Measurements from ENCODE around the gene WNT5B.

Gene WNT5B

DNA sequence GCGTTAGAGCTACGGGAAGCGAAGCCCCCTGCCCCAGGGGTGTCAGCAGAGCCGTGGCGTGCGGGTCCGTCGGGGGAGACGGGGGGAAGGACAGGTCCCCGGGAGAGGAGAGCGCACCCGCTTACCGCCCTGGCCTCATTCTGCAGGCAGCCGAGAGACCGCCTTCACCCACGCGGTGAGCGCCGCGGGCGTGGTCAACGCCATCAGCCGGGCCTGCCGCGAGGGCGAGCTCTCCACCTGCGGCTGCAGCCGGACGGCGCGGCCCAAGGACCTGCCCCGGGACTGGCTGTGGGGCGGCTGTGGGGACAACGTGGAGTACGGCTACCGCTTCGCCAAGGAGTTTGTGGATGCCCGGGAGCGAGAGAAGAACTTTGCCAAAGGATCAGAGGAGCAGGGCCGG, 10.5 kb downstream of the WNT5B start:
- no peak overlapping the region for H3K4me3 ChIP-seq (ENCODE audit: low read depth in 1 of 5, low read length in 5 of 5)
- no peaks in the 10 kb centered on the region for H3K27me3 ChIP-seq (ENCODE audit: control insufficient read depth in 5 of 5, insufficient read depth in 4 of 5, low read length in 5 of 5)
- no peak overlapping the region for H3K9ac ChIP-seq (ENCODE audit: low read length in 5 of 5)
- no peaks in the 10 kb centered on the region for H3K9me3 ChIP-seq (ENCODE audit: control insufficient read depth in 5 of 5, low read length in 5 of 5)
- H3K4me1 ChIP-seq (ENCODE audit: control insufficient read depth in 5 of 5, insufficient read depth in 5 of 5, low read length in 5 of 5): peaks cover 0 to 12% (median 12%) of the 10 kb centered on the region in 5 donors
- no peak overlapping the region for H3K27ac ChIP-seq (ENCODE audit: low read depth, low read length)
- H3K36me3 ChIP-seq (ENCODE audit: control insufficient read depth in 5 of 5, insufficient read depth in 5 of 5, low read length in 5 of 5): peaks cover 0 to 8% (median 0%) of the 10 kb centered on the region in 5 donors

DNA sequence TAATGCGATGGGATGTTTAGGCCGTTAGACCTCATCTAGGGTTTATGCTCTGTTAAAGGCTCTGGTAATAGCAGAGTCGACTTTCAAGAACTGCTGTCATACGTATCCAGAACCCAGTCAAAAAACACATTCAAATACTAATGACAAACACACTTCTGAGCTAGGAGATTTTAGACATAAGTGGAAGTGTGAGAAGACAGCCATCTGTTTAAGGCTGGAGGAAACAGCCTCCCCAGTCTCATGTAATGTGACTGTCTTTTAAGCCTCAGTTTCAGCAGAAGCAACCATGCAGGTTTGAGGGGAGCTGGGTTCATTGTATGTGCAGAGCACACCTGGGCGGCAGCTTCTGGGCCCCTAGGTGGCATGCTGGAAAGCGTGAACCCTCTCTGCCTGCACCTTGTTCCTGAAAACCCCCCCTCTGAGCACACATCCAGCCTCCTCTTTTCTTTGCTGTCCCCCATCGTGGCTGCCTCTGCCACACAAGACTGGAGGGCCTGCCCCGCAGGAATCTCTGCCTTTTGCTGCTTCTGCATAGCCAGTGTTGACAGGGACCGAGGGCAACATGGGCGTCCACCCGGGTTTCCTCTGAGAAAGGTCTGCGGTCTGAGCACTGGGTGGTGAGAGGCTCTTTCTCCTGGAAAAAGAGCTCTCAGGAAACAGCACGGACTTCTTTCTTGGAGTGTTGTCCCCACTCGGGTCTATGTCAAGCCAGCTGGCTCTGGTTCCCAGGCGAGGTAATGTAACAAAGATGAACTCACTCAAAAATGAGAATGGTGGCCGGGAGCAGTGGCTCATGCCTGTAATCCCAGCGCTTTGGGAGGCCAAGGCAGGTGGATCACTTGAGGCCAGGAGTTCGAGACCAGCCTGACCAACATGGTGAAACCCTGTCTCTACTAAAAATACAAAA, 11.6 kb downstream of the WNT5B start:
- H3K27ac ChIP-seq (ENCODE audit: low read depth, low read length): no peak overlapping the region

DNA sequence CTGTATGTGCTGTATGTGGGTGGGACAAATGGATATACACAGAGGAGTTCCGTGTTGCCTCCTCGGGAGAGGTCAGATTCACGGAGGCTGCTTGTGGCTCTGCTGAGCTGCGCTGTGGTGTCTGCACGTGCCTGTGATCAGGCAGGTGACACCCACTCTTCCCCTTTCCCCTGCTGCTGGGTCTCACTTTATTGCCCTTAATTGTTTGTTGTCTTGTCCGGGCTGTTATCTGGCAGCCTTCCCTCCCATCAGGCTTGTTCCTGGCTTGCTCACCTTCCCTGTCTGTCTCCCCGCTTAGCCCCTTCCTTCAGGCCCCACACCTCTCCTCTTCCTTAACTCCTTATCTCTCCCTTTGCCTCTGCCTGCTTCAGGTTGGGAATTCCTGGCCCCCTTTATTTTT, 13.5 kb downstream of the WNT5B start:
- H3K36me3 ChIP-seq (ENCODE audit: control insufficient read depth in 5 of 5, insufficient read depth in 5 of 5, low read length in 5 of 5): peaks cover 0 to 8% (median 0%) of the 10 kb centered on the region in 5 donors
- no peaks in the 10 kb centered on the region for H3K9me3 ChIP-seq (ENCODE audit: control insufficient read depth in 5 of 5, low read length in 5 of 5)
- H3K4me1 ChIP-seq (ENCODE audit: control insufficient read depth in 5 of 5, insufficient read depth in 5 of 5, low read length in 5 of 5): peaks cover 0 to 19% (median 12%) of the 10 kb centered on the region in 5 donors
- H3K9ac ChIP-seq (ENCODE audit: low read length in 5 of 5): no peak overlapping the region
- no peaks in the 10 kb centered on the region for H3K27me3 ChIP-seq (ENCODE audit: control insufficient read depth in 5 of 5, insufficient read depth in 4 of 5, low read length in 5 of 5)
- H3K27ac ChIP-seq (ENCODE audit: low read depth, low read length): no peak overlapping the region
- no peak overlapping the region for H3K4me3 ChIP-seq (ENCODE audit: low read depth in 1 of 5, low read length in 5 of 5)

More for the DNA sequence above, 11.6 kb downstream of the WNT5B start:
- H3K4me3 ChIP-seq (ENCODE audit: low read depth in 1 of 5, low read length in 5 of 5): no peak overlapping the region
- H3K9ac ChIP-seq (ENCODE audit: low read length in 5 of 5): no peak overlapping the region
- H3K4me1 ChIP-seq (ENCODE audit: control insufficient read depth in 5 of 5, insufficient read depth in 5 of 5, low read length in 5 of 5): peaks cover 0 to 18% (median 12%) of the 10 kb centered on the region in 5 donors
- H3K36me3 ChIP-seq (ENCODE audit: control insufficient read depth in 5 of 5, insufficient read depth in 5 of 5, low read length in 5 of 5): peaks cover 0 to 8% (median 0%) of the 10 kb centered on the region in 5 donors
- H3K27me3 ChIP-seq (ENCODE audit: control insufficient read depth in 5 of 5, insufficient read depth in 4 of 5, low read length in 5 of 5): no peaks in the 10 kb centered on the region
- H3K9me3 ChIP-seq (ENCODE audit: control insufficient read depth in 5 of 5, low read length in 5 of 5): no peaks in the 10 kb centered on the region

DNA sequence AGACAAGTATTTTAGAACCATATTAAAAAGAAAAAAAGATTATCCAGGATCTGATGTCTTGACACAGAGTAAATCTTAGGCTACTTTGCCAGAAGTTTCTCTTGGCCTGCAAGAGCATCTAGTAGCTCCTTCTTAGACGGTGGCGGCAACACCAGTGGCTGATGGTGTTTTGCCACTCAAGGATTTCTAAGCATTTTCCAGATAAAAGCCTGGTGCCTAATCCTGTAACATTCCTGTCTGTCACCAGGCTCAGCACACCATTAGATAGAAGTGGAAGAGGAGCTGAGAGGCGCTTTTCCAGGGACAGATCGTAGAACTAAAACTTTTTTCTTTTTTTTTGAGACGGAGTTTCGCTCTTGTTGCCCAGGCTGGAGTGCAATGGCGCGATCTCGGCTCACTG, 14.0 kb downstream of the WNT5B start:
- no peak overlapping the region for H3K4me3 ChIP-seq (ENCODE audit: low read depth in 1 of 5, low read length in 5 of 5)
- H3K4me1 ChIP-seq (ENCODE audit: control insufficient read depth in 5 of 5, insufficient read depth in 5 of 5, low read length in 5 of 5): peaks cover 0 to 19% (median 12%) of the 10 kb centered on the region in 5 donors
- H3K36me3 ChIP-seq (ENCODE audit: control insufficient read depth in 5 of 5, insufficient read depth in 5 of 5, low read length in 5 of 5): peaks cover 0 to 8% (median 0%) of the 10 kb centered on the region in 5 donors
- no peaks in the 10 kb centered on the region for H3K27me3 ChIP-seq (ENCODE audit: control insufficient read depth in 5 of 5, insufficient read depth in 4 of 5, low read length in 5 of 5)
- H3K9ac ChIP-seq (ENCODE audit: low read length in 5 of 5): no peak overlapping the region
- no peak overlapping the region for H3K27ac ChIP-seq (ENCODE audit: low read depth, low read length)
- no peaks in the 10 kb centered on the region for H3K9me3 ChIP-seq (ENCODE audit: control insufficient read depth in 5 of 5, low read length in 5 of 5)

DNA sequence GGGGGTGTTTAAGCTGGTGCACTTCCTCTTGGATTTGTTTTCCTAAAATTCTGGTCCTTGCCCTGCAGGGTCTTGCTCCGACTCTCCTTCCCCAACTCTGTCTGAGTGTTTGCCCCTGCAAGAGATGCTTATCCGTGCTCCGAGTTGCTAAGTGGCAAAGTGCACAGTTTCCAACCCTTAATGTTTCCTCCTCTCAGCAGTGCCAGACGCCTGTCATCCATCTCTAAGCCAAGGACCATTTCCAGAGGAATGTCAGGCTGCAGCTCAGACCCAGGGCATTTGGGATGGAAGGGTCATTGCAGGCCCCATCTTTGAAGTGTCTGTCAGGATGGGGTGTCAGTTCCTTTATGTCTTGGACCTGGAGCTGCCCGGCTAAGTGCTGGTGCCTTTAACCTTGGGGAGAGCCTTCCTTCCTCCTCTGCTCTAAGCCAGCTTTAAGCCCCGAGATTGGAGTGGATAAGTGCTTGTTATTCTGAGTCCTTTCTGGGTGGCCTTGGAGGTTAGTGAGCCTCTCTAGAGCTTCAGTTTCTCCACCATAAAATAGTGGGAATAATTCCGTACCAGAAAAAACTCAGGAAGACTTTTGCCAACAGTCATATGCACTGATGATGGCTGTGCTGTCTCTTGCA, 15.0 kb downstream of the WNT5B start:
- Histone ChIP-seq H3K36me3 (ENCODE audit: control insufficient read depth in 5 of 5, insufficient read depth in 5 of 5, low read length in 5 of 5) (peaks cover 0 to 8% (median 0%) of the 10 kb centered on the region in 5 donors), H3K27ac (ENCODE audit: low read depth, low read length) (no peak overlapping the region), H3K9ac (ENCODE audit: low read length in 5 of 5) (no peak overlapping the region), H3K4me3 (ENCODE audit: low read depth in 1 of 5, low read length in 5 of 5) (no peak overlapping the region), H3K4me1 (ENCODE audit: control insufficient read depth in 5 of 5, insufficient read depth in 5 of 5, low read length in 5 of 5) (peaks cover 0 to 19% (median 12%) of the 10 kb centered on the region in 5 donors), H3K27me3 (ENCODE audit: control insufficient read depth in 5 of 5, insufficient read depth in 4 of 5, low read length in 5 of 5) (no peaks in the 10 kb centered on the region), H3K9me3 (ENCODE audit: control insufficient read depth in 5 of 5, low read length in 5 of 5) (no peaks in the 10 kb centered on the region)

DNA sequence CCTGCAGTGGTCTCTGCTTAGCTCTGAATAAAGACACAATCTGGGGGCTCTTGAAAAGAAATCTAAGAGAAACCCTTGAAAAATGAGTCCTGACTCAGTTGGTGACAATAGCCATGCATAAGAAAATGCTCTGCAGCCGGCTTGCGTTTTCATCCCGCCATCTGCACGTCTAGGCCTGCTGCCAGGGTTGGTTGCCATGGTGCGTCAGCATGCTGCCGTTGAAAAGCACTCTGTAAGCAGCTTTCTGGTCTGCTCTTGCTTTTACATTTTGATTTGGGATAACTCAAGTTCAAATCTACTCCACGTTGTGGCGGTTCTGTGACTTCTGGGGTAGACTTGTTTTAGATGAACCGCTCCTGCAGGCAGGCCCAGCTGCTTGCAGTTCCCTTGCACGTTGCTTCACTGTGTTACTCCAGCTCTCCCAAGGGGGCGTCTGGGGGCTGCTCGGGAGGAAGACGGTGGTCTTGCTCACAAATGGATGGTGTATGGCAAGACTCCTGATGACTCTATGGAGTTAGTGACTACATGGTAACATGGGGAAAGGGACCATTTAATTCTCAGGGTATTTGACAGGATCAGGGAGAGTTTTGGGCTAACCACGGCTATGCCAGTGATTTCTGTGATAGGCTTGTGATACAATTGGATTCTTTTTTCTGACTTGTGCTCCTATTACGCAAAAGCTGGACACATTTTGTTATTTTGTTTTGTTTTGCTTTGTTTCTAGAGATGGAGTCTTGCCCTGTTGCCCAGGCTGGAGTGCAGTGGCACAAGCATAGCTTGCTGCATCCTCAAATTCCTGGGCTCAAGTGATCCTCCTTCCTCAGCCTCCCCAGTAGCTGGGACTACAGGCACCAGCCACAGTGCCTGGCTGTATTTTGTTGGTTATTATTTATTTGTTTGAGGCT, 15.8 kb downstream of the WNT5B start:
- no peaks in the 10 kb centered on the region for H3K27me3 ChIP-seq (ENCODE audit: control insufficient read depth in 5 of 5, insufficient read depth in 4 of 5, low read length in 5 of 5)
- no peak overlapping the region for H3K27ac ChIP-seq (ENCODE audit: low read depth, low read length)
- H3K9ac ChIP-seq (ENCODE audit: low read length in 5 of 5): no peak overlapping the region
- H3K4me1 ChIP-seq (ENCODE audit: control insufficient read depth in 5 of 5, insufficient read depth in 5 of 5, low read length in 5 of 5): peaks cover 0 to 19% (median 12%) of the 10 kb centered on the region in 5 donors
- H3K9me3 ChIP-seq (ENCODE audit: control insufficient read depth in 5 of 5, low read length in 5 of 5): no peaks in the 10 kb centered on the region
- H3K4me3 ChIP-seq (ENCODE audit: low read depth in 1 of 5, low read length in 5 of 5): no peak overlapping the region
- peaks cover 0 to 5% (median 0%) of the 10 kb centered on the region in 5 donors for H3K36me3 ChIP-seq (ENCODE audit: control insufficient read depth in 5 of 5, insufficient read depth in 5 of 5, low read length in 5 of 5)

DNA sequence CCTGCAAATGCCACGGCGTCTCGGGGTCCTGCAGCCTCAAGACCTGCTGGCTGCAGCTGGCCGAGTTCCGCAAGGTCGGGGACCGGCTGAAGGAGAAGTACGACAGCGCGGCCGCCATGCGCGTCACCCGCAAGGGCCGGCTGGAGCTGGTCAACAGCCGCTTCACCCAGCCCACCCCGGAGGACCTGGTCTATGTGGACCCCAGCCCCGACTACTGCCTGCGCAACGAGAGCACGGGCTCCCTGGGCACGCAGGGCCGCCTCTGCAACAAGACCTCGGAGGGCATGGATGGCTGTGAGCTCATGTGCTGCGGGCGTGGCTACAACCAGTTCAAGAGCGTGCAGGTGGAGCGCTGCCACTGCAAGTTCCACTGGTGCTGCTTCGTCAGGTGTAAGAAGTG, 16.8 kb downstream of the WNT5B start:
- H3K4me1 ChIP-seq (ENCODE audit: control insufficient read depth in 5 of 5, insufficient read depth in 5 of 5, low read length in 5 of 5): peaks cover 0 to 29% (median 18%) of the 10 kb centered on the region in 5 donors
- peaks cover 0 to 5% (median 0%) of the 10 kb centered on the region in 5 donors for H3K36me3 ChIP-seq (ENCODE audit: control insufficient read depth in 5 of 5, insufficient read depth in 5 of 5, low read length in 5 of 5)
- no peak overlapping the region for H3K27ac ChIP-seq (ENCODE audit: low read depth, low read length)
- H3K9ac ChIP-seq (ENCODE audit: low read length in 5 of 5): no peak overlapping the region
- H3K4me3 ChIP-seq (ENCODE audit: low read depth in 1 of 5, low read length in 5 of 5): no peak overlapping the region
- H3K27me3 ChIP-seq (ENCODE audit: control insufficient read depth in 5 of 5, insufficient read depth in 4 of 5, low read length in 5 of 5): no peaks in the 10 kb centered on the region
- H3K9me3 ChIP-seq (ENCODE audit: control insufficient read depth in 5 of 5, low read length in 5 of 5): no peaks in the 10 kb centered on the region

DNA sequence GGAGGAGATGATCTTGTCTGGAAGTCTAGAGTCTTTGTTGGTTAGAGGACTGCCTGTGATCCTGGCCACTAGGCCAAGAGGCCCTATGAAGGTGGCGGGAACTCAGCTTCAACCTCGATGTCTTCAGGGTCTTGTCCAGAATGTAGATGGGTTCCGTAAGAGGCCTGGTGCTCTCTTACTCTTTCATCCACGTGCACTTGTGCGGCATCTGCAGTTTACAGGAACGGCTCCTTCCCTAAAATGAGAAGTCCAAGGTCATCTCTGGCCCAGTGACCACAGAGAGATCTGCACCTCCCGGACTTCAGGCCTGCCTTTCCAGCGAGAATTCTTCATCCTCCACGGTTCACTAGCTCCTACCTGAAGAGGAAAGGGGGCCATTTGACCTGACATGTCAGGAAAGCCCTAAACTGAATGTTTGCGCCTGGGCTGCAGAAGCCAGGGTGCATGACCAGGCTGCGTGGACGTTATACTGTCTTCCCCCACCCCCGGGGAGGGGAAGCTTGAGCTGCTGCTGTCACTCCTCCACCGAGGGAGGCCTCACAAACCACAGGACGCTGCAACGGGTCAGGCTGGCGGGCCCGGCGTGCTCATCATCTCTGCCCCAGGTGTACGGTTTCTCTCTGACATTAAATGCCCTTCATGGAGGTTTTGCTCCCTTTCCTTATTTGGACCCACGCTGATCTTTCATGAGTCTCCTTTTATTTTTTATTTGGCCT, 17.7 kb downstream of the WNT5B start:
- Histone ChIP-seq H3K4me3 (ENCODE audit: low read depth in 1 of 5, low read length in 5 of 5) (no peak overlapping the region), H3K4me1 (ENCODE audit: control insufficient read depth in 5 of 5, insufficient read depth in 5 of 5, low read length in 5 of 5) (peaks cover 0 to 31% (median 22%) of the 10 kb centered on the region in 5 donors), H3K27ac (ENCODE audit: low read depth, low read length) (no peak overlapping the region), H3K27me3 (ENCODE audit: control insufficient read depth in 5 of 5, insufficient read depth in 4 of 5, low read length in 5 of 5) (no peaks in the 10 kb centered on the region), H3K9me3 (ENCODE audit: control insufficient read depth in 5 of 5, low read length in 5 of 5) (no peaks in the 10 kb centered on the region), H3K36me3 (ENCODE audit: control insufficient read depth in 5 of 5, insufficient read depth in 5 of 5, low read length in 5 of 5) (peaks cover 0 to 5% (median 0%) of the 10 kb centered on the region in 5 donors), H3K9ac (ENCODE audit: low read length in 5 of 5) (no peak overlapping the region)

DNA sequence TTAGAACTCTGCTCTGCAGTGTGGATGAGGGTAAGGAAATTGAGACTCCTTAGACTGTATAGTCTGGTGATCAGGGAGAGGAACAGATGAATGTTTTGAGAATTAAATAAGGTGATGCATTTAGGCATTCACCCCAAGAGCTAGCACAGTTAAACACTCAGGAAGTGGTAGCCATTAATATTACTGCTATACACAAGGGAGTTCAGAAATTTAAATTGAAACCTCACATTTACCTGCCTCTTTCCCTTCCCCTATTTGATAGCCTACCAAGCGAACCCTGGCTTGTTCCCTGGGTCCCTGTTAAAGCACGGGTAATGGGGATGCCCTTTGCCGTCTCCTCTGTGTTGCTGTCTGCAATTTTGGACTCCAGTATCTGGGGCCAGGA, 18.2 kb downstream of the WNT5B start:
- Histone ChIP-seq H3K4me1 (ENCODE audit: control insufficient read depth in 5 of 5, insufficient read depth in 5 of 5, low read length in 5 of 5) (peaks cover 0 to 31% (median 22%) of the 10 kb centered on the region in 5 donors), H3K9ac (ENCODE audit: low read length in 5 of 5) (no peak overlapping the region), H3K9me3 (ENCODE audit: control insufficient read depth in 5 of 5, low read length in 5 of 5) (no peaks in the 10 kb centered on the region), H3K36me3 (ENCODE audit: control insufficient read depth in 5 of 5, insufficient read depth in 5 of 5, low read length in 5 of 5) (peaks cover 0 to 5% (median 0%) of the 10 kb centered on the region in 5 donors), H3K4me3 (ENCODE audit: low read depth in 1 of 5, low read length in 5 of 5) (no peak overlapping the region), H3K27me3 (ENCODE audit: control insufficient read depth in 5 of 5, insufficient read depth in 4 of 5, low read length in 5 of 5) (no peaks in the 10 kb centered on the region), H3K27ac (ENCODE audit: low read depth, low read length) (no peak overlapping the region)

Measured in subcutaneous abdominal adipose tissue (tissue), 5 donors.